NB4 (cell line): ENCODE data around the gene TRIP12.

Source experiments
- MYC ChIP-seq: IDR thresholded peaks from 2 replicates; pipeline ENCODE4 v1.6.1; 2011; ENCODE audit warnings: low read depth, low read length
- POLR2A ChIP-seq: IDR thresholded peaks from 2 replicates; pipeline ENCODE4 v1.6.1; 2011; ENCODE audit warnings: mild to moderate bottlenecking; ENCODE audit not compliant: insufficient read length; ENCODE audit errors: extremely low read depth
- TF ChIP-seq, protein P1 (sequence below): IDR thresholded peaks from one replicate; pipeline ENCODE4 v1.5.1; 2012; ENCODE audit warnings: low read depth, low read length

DNA sequence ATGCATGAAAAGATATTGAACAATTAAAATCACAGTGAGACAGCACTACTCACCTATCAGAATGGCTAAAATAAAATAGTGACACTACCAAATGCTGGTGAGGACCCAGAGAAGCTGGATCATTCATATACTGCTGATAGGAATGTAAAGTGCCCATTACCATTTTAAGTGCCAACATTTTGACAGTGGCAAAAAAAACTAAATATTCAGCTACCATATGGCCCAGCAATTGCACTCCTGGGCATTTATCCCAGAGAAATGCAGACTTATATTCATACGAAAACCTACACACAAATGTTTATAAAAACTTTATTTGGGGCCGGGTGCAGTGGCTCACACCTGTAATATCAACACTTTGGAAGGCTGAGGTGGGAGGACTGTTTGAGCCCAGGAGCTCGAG, 48.1 kb upstream of the TRIP12 start:
- TF ChIP-seq POLR2A (no peak), MYC (no peak)
- TF ChIP-seq, protein P1, sequence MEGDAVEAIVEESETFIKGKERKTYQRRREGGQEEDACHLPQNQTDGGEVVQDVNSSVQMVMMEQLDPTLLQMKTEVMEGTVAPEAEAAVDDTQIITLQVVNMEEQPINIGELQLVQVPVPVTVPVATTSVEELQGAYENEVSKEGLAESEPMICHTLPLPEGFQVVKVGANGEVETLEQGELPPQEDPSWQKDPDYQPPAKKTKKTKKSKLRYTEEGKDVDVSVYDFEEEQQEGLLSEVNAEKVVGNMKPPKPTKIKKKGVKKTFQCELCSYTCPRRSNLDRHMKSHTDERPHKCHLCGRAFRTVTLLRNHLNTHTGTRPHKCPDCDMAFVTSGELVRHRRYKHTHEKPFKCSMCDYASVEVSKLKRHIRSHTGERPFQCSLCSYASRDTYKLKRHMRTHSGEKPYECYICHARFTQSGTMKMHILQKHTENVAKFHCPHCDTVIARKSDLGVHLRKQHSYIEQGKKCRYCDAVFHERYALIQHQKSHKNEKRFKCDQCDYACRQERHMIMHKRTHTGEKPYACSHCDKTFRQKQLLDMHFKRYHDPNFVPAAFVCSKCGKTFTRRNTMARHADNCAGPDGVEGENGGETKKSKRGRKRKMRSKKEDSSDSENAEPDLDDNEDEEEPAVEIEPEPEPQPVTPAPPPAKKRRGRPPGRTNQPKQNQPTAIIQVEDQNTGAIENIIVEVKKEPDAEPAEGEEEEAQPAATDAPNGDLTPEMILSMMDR = no peak
